MM.1S (cell line): Measurements from ENCODE around the gene MND1.

ENCODE experiments used
- DNase-seq: peaks from one replicate; pipeline ENCODE4 v3.0.0-alpha.2; 2015
- H2AFZ ChIP-seq: fragments of 300-600 bp; sonication (generic); 2 replicates; pipeline ENCODE4 v1.6.0; 2016; ENCODE audit warnings: antibody characterized with exemption, low read length
- H3F3A ChIP-seq: fragments of 300-600 bp; sonication (generic); 2 replicates; pipeline ENCODE4 v1.6.1; 2016; ENCODE audit warnings: mild to moderate bottlenecking, antibody characterized with exemption, low read length, moderate library complexity, mixed read lengths; ENCODE audit not compliant: insufficient read depth
- H3K27ac ChIP-seq: fragments of 300-600 bp; sonication (generic); 2 replicates; pipeline ENCODE4 v1.5.1; 2016; ENCODE audit warnings: mild to moderate bottlenecking, low read length
- H3K27me3 ChIP-seq: fragments of 300-600 bp; sonication (generic); replicated peaks from 2 replicates; pipeline ENCODE4 v1.6.0; 2016; ENCODE audit warnings: low read length; ENCODE audit not compliant: insufficient read depth
- H3K36me3 ChIP-seq: fragments of 300-600 bp; sonication (generic); replicated peaks from 2 replicates; pipeline ENCODE4 v1.6.1; 2016; ENCODE audit warnings: mild to moderate bottlenecking, low read length, mixed read lengths; ENCODE audit not compliant: insufficient read depth
- H3K4me1 ChIP-seq: fragments of 300-600 bp; sonication (generic); 2 replicates; pipeline ENCODE4 v1.6.1; 2016; ENCODE audit warnings: low read length, mixed read lengths
- H3K4me2 ChIP-seq: fragments of 300-600 bp; sonication (generic); 2 replicates; pipeline ENCODE4 v1.6.0; 2016; ENCODE audit warnings: low read depth, low read length
- H3K4me3 ChIP-seq: fragments of 300-600 bp; sonication (generic); 2 replicates; pipeline ENCODE4 v1.5.1; 2016; ENCODE audit warnings: low read length, mixed read lengths
- H3K79me2 ChIP-seq: fragments of 300-600 bp; sonication (generic); 2 replicates; pipeline ENCODE4 v1.6.1; 2016; ENCODE audit warnings: mixed run types, low read length, mixed read lengths
- H3K9ac ChIP-seq: fragments of 300-600 bp; sonication (generic); 2 replicates; pipeline ENCODE4 v1.6.1; 2016; ENCODE audit warnings: low read length, mixed read lengths
- H3K9me2 ChIP-seq: fragments of 300-600 bp; sonication (generic); replicated peaks from 2 replicates; pipeline ENCODE4 v1.6.1; 2016; ENCODE audit warnings: mild to moderate bottlenecking, low read length, mixed read lengths; ENCODE audit not compliant: insufficient read depth
- H3K9me3 ChIP-seq: fragments of 300-600 bp; sonication (generic); replicated peaks from 2 replicates; pipeline ENCODE4 v1.6.1; 2016; ENCODE audit warnings: mild to moderate bottlenecking, low read length, mixed read lengths; ENCODE audit not compliant: insufficient read depth
- H4K20me1 ChIP-seq: fragments of 300-600 bp; sonication (generic); 2 replicates; pipeline ENCODE4 v1.6.1; 2016; ENCODE audit warnings: mild to moderate bottlenecking, low read length, moderate library complexity, mixed read lengths; ENCODE audit not compliant: insufficient read depth
- EZH2 ChIP-seq: fragments of 300-600 bp; sonication (generic); optimal IDR thresholded peaks from 2 replicates; pipeline ENCODE3; 2017; ENCODE audit warnings: low read depth, mild to moderate bottlenecking, antibody characterized with exemption, low read length, mixed read lengths
- EZH2phosphoT487 ChIP-seq: fragments of 300-600 bp; sonication (generic); IDR thresholded peaks from 2 replicates; pipeline ENCODE4 v1.6.1; 2018; ENCODE audit warnings: antibody characterized with exemption, low read length
- TF ChIP-seq, protein P1 (sequence below): fragments of 300-600 bp; sonication (generic); IDR thresholded peaks from 2 replicates; pipeline ENCODE4 v1.5.1; 2016; ENCODE audit warnings: antibody characterized with exemption, low read length, mixed read lengths

The MND1 gene

DNA sequence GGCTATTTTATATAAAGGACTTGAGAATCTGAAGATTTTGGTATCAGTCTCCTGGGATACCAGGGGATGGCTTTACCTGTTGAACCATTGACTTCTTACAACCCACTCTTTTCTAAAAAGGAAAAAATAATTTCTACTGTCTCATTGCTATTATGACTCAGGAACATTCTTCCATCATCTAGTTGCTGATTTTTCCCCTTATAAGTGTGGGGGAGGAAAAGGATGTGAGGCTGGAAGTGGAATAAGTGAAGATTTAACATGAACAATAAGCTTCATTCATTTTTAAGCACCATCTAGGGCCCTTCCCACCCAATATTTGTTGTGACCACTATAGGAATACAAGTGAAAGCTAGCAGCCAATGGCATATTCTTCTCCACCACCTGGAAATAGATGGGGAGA lies 10.6 kb upstream of the MND1 start:
- Histone ChIP-seq H3K27me3 (no peaks in the 10 kb centered on the region), H2AFZ (no peak overlapping the region), H3F3A (no peaks in the 10 kb centered on the region), H3K4me1 (no peaks in the 10 kb centered on the region), H3K9me2 (no peaks in the 10 kb centered on the region), H3K9ac (no peak overlapping the region), H3K36me3 (no peaks in the 10 kb centered on the region), H3K4me3 (no peak overlapping the region), H3K4me2 (no peak overlapping the region), H3K79me2 (no peaks in the 10 kb centered on the region), H3K27ac (no peak overlapping the region), H4K20me1 (no peaks in the 10 kb centered on the region), H3K9me3 (no peaks in the 10 kb centered on the region)
- TF ChIP-seq EZH2 (no peak), EZH2phosphoT487 (no peak)
- TF ChIP-seq, protein P1, sequence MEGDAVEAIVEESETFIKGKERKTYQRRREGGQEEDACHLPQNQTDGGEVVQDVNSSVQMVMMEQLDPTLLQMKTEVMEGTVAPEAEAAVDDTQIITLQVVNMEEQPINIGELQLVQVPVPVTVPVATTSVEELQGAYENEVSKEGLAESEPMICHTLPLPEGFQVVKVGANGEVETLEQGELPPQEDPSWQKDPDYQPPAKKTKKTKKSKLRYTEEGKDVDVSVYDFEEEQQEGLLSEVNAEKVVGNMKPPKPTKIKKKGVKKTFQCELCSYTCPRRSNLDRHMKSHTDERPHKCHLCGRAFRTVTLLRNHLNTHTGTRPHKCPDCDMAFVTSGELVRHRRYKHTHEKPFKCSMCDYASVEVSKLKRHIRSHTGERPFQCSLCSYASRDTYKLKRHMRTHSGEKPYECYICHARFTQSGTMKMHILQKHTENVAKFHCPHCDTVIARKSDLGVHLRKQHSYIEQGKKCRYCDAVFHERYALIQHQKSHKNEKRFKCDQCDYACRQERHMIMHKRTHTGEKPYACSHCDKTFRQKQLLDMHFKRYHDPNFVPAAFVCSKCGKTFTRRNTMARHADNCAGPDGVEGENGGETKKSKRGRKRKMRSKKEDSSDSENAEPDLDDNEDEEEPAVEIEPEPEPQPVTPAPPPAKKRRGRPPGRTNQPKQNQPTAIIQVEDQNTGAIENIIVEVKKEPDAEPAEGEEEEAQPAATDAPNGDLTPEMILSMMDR: no peak
- no peak for DNase-seq

DNA sequence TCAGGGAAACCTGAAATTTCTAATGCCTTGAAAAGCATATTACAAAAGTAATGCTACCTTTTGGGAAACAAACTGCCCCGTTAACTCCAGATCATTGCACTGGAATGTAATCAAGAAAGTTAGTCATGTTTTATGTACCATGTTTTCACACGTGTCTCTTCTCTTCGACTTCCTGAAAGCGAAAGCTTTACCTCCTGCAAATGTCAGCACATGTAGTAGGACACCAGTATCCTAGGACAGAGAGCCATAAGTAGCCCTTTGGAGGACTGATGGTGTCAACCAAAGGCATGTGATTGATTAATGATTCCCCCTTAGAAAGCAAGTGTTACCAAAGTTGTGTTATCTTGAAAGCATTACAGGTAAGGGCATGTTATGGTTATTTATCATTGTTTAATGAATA lies 8.8 kb upstream of the MND1 start:
- no peak for DNase-seq

DNA sequence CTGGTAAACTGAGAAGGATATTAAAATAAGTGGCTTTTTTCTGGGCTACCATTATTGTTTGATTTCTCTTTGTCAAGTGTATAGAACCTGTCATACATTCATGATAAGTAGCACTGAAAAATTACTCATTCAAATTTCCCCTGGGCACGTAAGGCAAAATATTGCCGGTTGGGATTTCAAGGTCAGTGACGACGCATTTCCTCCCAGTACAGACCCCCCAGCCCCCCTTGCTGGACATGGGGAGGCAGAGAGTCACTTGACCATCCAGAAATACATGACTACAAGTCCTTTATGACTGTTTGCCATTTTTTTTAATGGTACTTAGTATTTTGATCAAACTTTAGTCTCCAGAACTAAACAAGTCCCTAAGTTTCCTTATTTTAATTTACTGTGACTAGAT lies 6.8 kb upstream of the MND1 start:
- TF ChIP-seq EZH2 (no peak), EZH2phosphoT487 (no peak)
- TF ChIP-seq, protein P1: no peak
- Histone ChIP-seq H3K9ac (no peak overlapping the region), H3K27ac (no peak overlapping the region), H3K79me2 (no peaks in the 10 kb centered on the region), H3K4me2 (no peak overlapping the region), H3F3A (no peaks in the 10 kb centered on the region), H3K4me1 (peaks cover 13% of the 10 kb centered on the region), H4K20me1 (no peaks in the 10 kb centered on the region), H3K9me3 (no peaks in the 10 kb centered on the region), H3K4me3 (no peak overlapping the region), H3K36me3 (no peaks in the 10 kb centered on the region), H3K27me3 (no peaks in the 10 kb centered on the region), H2AFZ (no peak overlapping the region), H3K9me2 (no peaks in the 10 kb centered on the region)
- DNase-seq: no peak

More for the DNA sequence above, 8.8 kb upstream of the MND1 start:
- no peaks in the 10 kb centered on the region for H3K27me3 ChIP-seq
- no peak overlapping the region for H3K4me3 ChIP-seq
- H3K4me2 ChIP-seq: no peak overlapping the region
- no peak overlapping the region for H3K9ac ChIP-seq
- H3K4me1 ChIP-seq: no peaks in the 10 kb centered on the region
- H2AFZ ChIP-seq: no peak overlapping the region
- TF ChIP-seq EZH2phosphoT487: no peak
- TF ChIP-seq EZH2: no peak
- TF ChIP-seq, protein P1: no peak
- H3F3A ChIP-seq: no peaks in the 10 kb centered on the region
- H3K79me2 ChIP-seq: no peaks in the 10 kb centered on the region
- H4K20me1 ChIP-seq: no peaks in the 10 kb centered on the region
- H3K9me2 ChIP-seq: no peaks in the 10 kb centered on the region
- no peak overlapping the region for H3K27ac ChIP-seq
- no peaks in the 10 kb centered on the region for H3K9me3 ChIP-seq
- H3K36me3 ChIP-seq: no peaks in the 10 kb centered on the region
